Measurements from ENCODE around the gene LRRC23.

DNA sequence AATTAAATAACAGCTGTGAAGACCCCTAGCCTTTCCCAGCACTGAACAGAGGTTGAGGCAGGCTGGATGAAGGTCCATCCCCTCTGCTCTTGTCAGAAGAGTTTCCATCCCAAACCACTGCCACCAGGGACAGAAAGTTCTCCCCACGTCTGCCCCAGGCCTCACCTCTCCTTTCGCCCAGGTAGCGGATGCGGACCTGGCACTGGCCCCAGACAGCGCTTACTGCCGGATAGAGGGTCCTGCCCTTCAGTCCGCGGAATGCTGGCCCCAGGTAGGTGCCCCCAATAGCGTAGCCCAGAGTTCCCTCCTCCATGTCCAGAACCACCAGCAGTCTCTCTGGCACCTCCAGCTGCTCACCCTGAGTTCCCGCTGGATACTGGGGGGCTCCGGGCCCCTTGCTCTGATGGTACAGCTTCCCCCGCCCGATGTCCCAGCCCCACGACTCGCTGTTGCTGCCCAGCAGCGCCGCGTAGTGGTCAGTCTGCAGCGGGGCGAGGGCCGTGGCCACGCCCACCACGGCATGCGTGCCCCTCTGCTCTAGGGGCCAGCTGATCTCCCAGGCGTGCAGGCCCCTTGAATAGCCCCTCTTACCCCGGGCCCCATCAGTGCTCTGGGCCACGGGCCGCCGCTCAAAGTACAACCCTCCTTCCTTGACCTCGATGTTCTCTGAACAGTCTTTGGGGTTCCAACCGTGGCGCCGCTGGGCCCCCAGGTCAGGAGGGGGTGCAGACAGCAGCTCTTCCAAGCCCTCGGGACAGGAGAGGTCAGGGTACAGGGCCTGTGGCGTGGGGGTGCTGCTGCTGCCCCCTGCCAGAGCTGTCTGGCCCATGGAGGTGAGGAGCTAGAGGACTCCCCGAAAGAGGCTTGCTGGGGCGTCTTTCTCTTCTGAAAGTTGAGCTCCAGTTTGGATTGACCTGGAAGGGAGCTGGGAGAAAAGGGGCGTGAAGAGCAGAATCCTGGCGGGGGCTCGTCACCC lies 32.3 kb upstream of the LRRC23 start:
- TF ChIP-seq, protein P1, sequence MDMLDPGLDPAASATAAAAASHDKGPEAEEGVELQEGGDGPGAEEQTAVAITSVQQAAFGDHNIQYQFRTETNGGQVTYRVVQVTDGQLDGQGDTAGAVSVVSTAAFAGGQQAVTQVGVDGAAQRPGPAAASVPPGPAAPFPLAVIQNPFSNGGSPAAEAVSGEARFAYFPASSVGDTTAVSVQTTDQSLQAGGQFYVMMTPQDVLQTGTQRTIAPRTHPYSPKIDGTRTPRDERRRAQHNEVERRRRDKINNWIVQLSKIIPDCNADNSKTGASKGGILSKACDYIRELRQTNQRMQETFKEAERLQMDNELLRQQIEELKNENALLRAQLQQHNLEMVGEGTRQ (IDR thresholded peaks at IDR 0.05; ENCODE audit: low read depth, low read length): no peak
- TF ChIP-seq, protein P1 (CRISPR knock-in tag; IDR thresholded peaks at IDR 0.05; ENCODE audit: borderline replicate concordance): peak; percentile 63; the same call in 1 of the 2 replicates
- TF ChIP-seq EP300 (IDR thresholded peaks at IDR 0.05; ENCODE audit: low read depth in 2 of 2, low read length in 2 of 2) (no peak), EP300 (CRISPR knock-in tag; IDR thresholded peaks at IDR 0.05; ENCODE audit: borderline replicate concordance) (peak; percentile 26; the same call in 1 of the 2 replicates), POLR2AphosphoS5 (IDR thresholded peaks at IDR 0.05; ENCODE audit: low read depth, low read length) (peak; percentile 16), HNRNPH1 (optimal IDR thresholded peaks at IDR 0.05; ENCODE audit: low read depth, low read length) (peak; percentile 4)
- TF ChIP-seq, protein P2, sequence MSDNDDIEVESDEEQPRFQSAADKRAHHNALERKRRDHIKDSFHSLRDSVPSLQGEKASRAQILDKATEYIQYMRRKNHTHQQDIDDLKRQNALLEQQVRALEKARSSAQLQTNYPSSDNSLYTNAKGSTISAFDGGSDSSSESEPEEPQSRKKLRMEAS (IDR thresholded peaks at IDR 0.05): peak; percentile 89
- TF ChIP-seq, protein P3, sequence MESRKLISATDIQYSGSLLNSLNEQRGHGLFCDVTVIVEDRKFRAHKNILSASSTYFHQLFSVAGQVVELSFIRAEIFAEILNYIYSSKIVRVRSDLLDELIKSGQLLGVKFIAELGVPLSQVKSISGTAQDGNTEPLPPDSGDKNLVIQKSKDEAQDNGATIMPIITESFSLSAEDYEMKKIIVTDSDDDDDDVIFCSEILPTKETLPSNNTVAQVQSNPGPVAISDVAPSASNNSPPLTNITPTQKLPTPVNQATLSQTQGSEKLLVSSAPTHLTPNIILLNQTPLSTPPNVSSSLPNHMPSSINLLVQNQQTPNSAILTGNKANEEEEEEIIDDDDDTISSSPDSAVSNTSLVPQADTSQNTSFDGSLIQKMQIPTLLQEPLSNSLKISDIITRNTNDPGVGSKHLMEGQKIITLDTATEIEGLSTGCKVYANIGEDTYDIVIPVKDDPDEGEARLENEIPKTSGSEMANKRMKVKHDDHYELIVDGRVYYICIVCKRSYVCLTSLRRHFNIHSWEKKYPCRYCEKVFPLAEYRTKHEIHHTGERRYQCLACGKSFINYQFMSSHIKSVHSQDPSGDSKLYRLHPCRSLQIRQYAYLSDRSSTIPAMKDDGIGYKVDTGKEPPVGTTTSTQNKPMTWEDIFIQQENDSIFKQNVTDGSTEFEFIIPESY (CRISPR knock-in tag; IDR thresholded peaks at IDR 0.05): no peak; the same call in 1 of the 2 replicates
- TF ChIP-seq, protein P4, sequence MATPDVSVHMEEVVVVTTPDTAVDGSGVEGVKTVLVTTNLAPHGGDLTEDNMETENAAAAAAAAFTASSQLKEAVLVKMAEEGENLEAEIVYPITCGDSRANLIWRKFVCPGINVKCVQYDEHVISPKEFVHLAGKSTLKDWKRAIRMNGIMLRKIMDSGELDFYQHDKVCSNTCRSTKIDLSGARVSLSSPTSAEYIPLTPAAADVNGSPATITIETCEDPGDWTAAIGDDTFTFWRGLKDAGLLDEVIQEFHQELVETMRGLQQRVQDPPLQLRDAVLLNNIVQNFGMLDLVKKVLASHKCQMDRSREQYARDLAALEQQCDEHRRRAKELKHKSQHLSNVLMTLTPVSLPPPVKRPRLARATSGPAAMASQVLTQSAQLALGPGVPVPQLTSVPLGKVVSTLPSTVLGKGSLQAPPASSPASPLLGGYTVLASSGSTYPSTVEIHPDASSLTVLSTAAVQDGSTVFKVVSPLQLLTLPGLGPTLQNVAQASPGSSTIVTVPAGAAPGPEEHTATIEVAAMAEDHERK (CRISPR knock-in tag; IDR thresholded peaks at IDR 0.05; ENCODE audit: low read depth): peak; percentile 65
- TF ChIP-seq, protein P5, sequence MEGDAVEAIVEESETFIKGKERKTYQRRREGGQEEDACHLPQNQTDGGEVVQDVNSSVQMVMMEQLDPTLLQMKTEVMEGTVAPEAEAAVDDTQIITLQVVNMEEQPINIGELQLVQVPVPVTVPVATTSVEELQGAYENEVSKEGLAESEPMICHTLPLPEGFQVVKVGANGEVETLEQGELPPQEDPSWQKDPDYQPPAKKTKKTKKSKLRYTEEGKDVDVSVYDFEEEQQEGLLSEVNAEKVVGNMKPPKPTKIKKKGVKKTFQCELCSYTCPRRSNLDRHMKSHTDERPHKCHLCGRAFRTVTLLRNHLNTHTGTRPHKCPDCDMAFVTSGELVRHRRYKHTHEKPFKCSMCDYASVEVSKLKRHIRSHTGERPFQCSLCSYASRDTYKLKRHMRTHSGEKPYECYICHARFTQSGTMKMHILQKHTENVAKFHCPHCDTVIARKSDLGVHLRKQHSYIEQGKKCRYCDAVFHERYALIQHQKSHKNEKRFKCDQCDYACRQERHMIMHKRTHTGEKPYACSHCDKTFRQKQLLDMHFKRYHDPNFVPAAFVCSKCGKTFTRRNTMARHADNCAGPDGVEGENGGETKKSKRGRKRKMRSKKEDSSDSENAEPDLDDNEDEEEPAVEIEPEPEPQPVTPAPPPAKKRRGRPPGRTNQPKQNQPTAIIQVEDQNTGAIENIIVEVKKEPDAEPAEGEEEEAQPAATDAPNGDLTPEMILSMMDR (CRISPR knock-in tag; IDR thresholded peaks at IDR 0.05): peak; percentile 98
